Smooth muscle cell (in vitro differentiated cells): ENCODE data around the gene MTA1. TPM values are rescaled to one million over a fixed set of nuclear protein-coding genes. Genes with fewer than 3 reads are reported as not detected.

ENCODE experiments used
- DNase-seq: peaks from one replicate; lab custom pipeline; 2025; ENCODE audit not compliant: unreplicated experiment; lab: John Stamatoyannopoulos, UW
- H2AFZ ChIP-seq: fragments of 200-600 bp; sonication (generic); 2 replicates; pipeline ENCODE4 v1.6.0; 2016; ENCODE audit warnings: antibody characterized with exemption, low read depth, mild to moderate bottlenecking
- H3F3A ChIP-seq: fragments of 200-600 bp; sonication (generic); 2 replicates; pipeline ENCODE4 v1.6.0; 2017; ENCODE audit warnings: antibody characterized with exemption, low read depth
- H3K27ac ChIP-seq: fragments of 200-600 bp; sonication (generic); 2 replicates; pipeline ENCODE4 v1.5.1; 2016; ENCODE audit warnings: low read depth, mild to moderate bottlenecking
- H3K27me3 ChIP-seq: fragments of 200-600 bp; sonication (generic); 2 replicates; pipeline ENCODE4 v1.6.1; 2016; ENCODE audit warnings: low read depth, mild to moderate bottlenecking
- H3K36me3 ChIP-seq: fragments of 200-600 bp; sonication (generic); 2 replicates; pipeline ENCODE4 v1.5.1; 2016; ENCODE audit warnings: low read depth
- H3K4me1 ChIP-seq: fragments of 200-600 bp; sonication (generic); 2 replicates; pipeline ENCODE4 v1.5.1; 2016; ENCODE audit warnings: low read depth
- H3K4me2 ChIP-seq: fragments of 200-600 bp; sonication (generic); 2 replicates; pipeline ENCODE4 v1.6.0; 2016; ENCODE audit warnings: mild to moderate bottlenecking
- H3K4me3 ChIP-seq: fragments of 200-600 bp; sonication (generic); 2 replicates; pipeline ENCODE4 v1.5.1; 2016; ENCODE audit warnings: mild to moderate bottlenecking
- H3K79me2 ChIP-seq: fragments of 200-600 bp; sonication (generic); 2 replicates; pipeline ENCODE4 v1.6.0; 2016; ENCODE audit warnings: low read depth, mild to moderate bottlenecking
- H3K9ac ChIP-seq: fragments of 200-600 bp; sonication (generic); 2 replicates; pipeline ENCODE4 v1.6.0; 2016; ENCODE audit warnings: low read depth
- H3K9me3 ChIP-seq: fragments of 200-600 bp; sonication (generic); replicated peaks from 2 replicates; pipeline ENCODE4 v1.5.1; 2016; ENCODE audit warnings: low read depth
- H4K20me1 ChIP-seq: fragments of 200-600 bp; sonication (generic); 2 replicates; pipeline ENCODE4 v1.6.0; 2016; ENCODE audit warnings: low read depth
- WGBS: methylation state at CpG from one replicate; pipeline ENCODE4 v1.1.7; 2016; ENCODE audit warnings: low lambda C conversion rate; 5-methylcytosine and 5-hydroxymethylcytosine counted together
- polyA plus RNA-seq: library from polyadenylated mRNA; unstranded; fragments of >200 nt; fragmentation: Nextera tagmentation; extraction: Ambion mirVana; gene quantifications from 2 replicates; pipeline ENCODE4 v1.2.1, GENCODE V29; 2016
- total RNA-seq: library from RNA; depleted of rRNA; stranded (reverse); fragments of >200 nt; gene quantifications from 2 replicates; pipeline ENCODE4 v1.2.3, GENCODE V29; 2014
- TF ChIP-seq, protein P1 (sequence below): fragments of 200-600 bp; sonication (generic); IDR thresholded peaks from 2 replicates; pipeline ENCODE4 v1.5.1; 2017; ENCODE audit warnings: borderline replicate concordance, mild to moderate bottlenecking, antibody characterized with exemption; ENCODE audit not compliant: insufficient read depth, poor library complexity, severe bottlenecking

Gene MTA1
- total and polyA plus RNA-seq, 2 experiments from 2014 or later, result 41.3 to 48.7 TPM

DNA sequence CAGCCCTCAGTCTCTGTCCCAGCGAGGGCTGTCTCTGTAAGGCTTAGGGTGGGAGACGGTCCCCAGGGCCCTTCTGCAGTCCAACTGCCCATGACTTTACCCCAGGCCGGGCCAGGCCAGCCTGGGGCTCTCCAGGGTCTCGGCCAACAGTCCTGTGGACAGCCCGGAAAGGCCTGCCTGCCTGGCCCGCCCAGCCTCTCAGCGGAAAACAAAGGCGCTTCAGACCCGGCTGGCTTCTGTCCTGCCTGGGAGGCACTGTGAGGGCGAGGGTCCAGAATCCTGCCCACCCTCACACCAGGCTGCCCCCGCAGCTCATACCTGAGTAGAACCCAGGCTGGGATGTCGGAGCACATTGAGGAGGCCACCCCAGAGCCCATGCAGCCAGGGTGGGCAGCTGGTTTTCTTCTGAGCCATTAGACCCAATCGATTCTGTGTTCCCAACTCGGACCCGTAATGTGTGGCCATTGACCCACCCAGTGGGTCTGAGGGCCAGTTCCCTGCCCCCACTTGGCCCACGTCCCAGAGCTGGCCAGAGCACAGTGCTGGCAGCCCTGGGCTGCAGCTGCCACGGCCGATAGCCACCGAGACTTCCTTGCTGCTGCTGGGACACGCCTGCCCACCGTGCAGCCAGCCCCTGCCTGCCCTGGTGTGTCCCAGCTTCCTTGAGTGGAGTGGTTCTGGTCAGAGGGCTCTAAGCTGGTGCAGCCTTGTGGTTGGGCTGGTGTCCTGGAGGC, 56.6 kb downstream of the MTA1 start:
- no peak overlapping the region for H2AFZ ChIP-seq
- no peaks in the 10 kb centered on the region for H3K9me3 ChIP-seq
- TF ChIP-seq, protein P1, sequence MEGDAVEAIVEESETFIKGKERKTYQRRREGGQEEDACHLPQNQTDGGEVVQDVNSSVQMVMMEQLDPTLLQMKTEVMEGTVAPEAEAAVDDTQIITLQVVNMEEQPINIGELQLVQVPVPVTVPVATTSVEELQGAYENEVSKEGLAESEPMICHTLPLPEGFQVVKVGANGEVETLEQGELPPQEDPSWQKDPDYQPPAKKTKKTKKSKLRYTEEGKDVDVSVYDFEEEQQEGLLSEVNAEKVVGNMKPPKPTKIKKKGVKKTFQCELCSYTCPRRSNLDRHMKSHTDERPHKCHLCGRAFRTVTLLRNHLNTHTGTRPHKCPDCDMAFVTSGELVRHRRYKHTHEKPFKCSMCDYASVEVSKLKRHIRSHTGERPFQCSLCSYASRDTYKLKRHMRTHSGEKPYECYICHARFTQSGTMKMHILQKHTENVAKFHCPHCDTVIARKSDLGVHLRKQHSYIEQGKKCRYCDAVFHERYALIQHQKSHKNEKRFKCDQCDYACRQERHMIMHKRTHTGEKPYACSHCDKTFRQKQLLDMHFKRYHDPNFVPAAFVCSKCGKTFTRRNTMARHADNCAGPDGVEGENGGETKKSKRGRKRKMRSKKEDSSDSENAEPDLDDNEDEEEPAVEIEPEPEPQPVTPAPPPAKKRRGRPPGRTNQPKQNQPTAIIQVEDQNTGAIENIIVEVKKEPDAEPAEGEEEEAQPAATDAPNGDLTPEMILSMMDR, result no peak
- H3K27ac ChIP-seq, result no peak overlapping the region
- no peak overlapping the region for H3K9ac ChIP-seq
- no peaks in the 10 kb centered on the region for H3K79me2 ChIP-seq
- H4K20me1 ChIP-seq, result peaks cover 1% of the 10 kb centered on the region
- H3K36me3 ChIP-seq, result no peaks in the 10 kb centered on the region
- H3K4me1 ChIP-seq, result peaks cover 15% of the 10 kb centered on the region
- H3F3A ChIP-seq, result no peaks in the 10 kb centered on the region
- H3K4me3 ChIP-seq, result no peak overlapping the region
- peaks cover 27% of the 10 kb centered on the region for H3K27me3 ChIP-seq
- 68% methylated on average over 21 of the region's 21 CpGs for WGBS
- DNase-seq, result no peak
- peak overlapping the region; percentile 96 for H3K4me2 ChIP-seq

DNA sequence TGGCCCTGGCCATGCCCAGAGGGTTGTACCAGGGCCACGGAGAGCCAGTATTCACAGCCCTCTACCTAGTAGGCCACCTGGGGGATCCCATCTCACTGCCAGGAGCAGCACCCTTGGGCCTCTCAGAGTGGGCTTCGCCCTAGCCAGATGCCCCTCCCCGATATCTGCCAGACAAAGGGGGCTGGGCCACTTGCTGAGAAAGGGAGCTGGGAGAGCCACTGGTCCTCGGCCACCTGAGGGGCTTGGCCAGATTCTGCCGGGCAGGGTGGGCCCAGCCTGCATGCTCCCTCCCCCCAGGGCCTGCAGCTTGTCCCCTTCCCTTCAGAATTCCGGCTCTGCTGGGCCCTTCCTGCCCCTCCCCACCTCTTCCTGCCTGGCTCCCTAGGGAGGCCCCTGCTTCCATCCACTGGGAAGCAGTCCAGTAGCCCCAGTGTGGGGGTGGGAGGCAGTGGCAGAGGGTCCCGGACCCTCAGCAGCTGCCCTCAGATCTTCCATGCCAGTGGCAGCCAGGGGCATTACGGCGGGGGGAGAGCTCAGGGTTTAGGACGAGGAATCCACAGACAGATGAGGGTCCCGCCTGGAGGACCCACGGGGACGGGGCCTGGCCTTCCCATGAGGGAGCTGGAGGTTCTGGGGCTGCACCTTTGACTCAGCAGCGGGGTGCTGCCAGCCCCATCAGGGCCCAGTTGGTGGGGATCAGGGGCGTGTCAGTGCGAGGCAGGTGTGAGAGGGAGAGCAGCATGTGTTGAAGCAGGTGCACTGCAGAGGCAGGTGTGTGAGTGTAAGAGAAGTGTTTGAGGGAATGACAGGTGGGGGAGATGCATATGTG, 57.4 kb downstream of the MTA1 start:
- WGBS, result 80% methylated on average over 16 of the region's 16 CpGs
- Histone ChIP-seq H3K9ac (no peak overlapping the region), H4K20me1 (no peaks in the 10 kb centered on the region), H3K4me1 (peaks cover 18% of the 10 kb centered on the region), H2AFZ (no peak overlapping the region), H3K27me3 (peaks cover 27% of the 10 kb centered on the region), H3F3A (no peaks in the 10 kb centered on the region), H3K79me2 (no peaks in the 10 kb centered on the region), H3K4me3 (no peak overlapping the region), H3K27ac (no peak overlapping the region), H3K4me2 (peak overlapping the region; percentile 96), H3K9me3 (no peaks in the 10 kb centered on the region), H3K36me3 (no peaks in the 10 kb centered on the region)
- no peak for DNase-seq
- TF ChIP-seq, protein P1, result no peak

DNA sequence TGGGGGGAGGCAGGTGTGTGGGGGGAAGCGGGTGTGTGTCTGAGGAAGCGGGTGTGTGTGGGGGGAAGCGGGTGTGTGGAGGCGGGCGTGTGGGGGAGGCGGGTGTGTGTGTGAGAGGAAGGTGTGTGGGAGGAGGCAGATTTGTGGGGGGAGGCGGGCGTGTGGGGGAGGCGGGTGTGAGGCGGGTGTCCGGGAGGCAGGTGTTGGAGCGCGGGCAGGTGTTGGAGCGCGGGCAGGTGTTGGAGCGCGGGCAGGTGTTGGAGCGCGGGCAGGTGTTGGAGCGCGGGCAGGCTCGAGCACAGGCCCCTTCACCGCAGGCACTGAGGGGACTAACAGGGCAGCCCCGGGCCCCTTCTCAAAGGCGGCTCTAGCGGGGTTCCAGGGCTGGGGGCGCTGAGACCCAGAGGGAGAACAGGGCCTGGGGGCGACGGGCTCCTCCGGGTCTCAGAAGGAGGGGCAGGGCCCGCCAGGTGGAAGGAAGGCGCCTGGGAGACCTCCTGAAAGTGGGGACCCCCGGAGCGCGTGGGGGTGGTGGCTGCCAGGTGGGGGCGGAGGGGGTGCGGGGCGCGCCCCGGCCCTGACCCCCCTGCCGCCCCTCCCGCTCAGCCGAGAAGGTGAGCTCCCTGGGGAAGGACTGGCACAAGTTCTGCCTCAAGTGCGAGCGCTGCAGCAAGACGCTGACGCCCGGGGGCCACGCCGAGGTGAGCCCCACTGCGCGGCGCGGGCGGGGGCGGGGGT, 58.2 kb downstream of the MTA1 start:
- TF ChIP-seq, protein P1, result no peak
- Histone ChIP-seq H3K4me2 (no peak overlapping the region), H2AFZ (no peak overlapping the region), H3K9ac (no peak overlapping the region), H3F3A (no peaks in the 10 kb centered on the region), H3K79me2 (no peaks in the 10 kb centered on the region), H3K4me1 (peaks cover 18% of the 10 kb centered on the region), H3K27ac (no peak overlapping the region), H3K4me3 (no peak overlapping the region), H3K36me3 (no peaks in the 10 kb centered on the region), H3K27me3 (peaks cover 27% of the 10 kb centered on the region), H4K20me1 (no peaks in the 10 kb centered on the region), H3K9me3 (no peaks in the 10 kb centered on the region)
- DNase-seq, result no peak
- 34% methylated on average over 19 of the region's 56 CpGs for WGBS
